Activated T-cell treated with anti-CD3 and anti-CD28 coated beads for 1 hour (primary cell): ENCODE results near the gene EYA2.
"Not testable (repeated sequence)": the region's sequence is repeated elsewhere in the genome, so short reads cannot be mapped to it uniquely, and the experiment has no call there.

ENCODE experiments used
- DNase-seq: peaks from one replicate; pipeline ENCODE4 v3.0.0-alpha.2; 2020; ENCODE audit warnings: low read depth

Gene EYA2

DNA sequence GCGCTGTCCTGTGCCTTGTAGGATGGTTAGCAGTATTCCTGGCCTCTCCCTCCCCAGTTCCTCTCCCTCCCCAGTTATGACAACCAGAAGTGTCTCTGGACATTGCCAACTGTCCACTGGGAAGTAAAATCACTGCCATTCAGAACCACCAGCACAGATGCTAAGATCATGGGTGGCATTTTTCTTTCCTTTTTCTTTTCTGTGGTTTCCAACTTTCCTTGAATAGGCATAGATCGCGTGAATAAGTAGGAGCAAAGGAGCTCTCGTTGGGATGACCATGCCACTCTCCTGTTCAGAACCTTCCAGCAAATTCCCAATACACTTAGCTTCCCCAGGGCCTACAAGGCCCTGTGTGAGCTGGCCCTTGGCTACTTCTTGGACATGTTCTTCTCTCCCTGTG is 59.0 kb downstream of the EYA2 start:
- DNase-seq = no peak

GRCh38 chr20:46954490-46955038 is 59.9 kb downstream of the EYA2 start:
- no peak for DNase-seq

- DNase-seq = no peak
These were observed 61.2 kb downstream of the EYA2 start for GRCh38 chr20:46955601-46956556.

DNA sequence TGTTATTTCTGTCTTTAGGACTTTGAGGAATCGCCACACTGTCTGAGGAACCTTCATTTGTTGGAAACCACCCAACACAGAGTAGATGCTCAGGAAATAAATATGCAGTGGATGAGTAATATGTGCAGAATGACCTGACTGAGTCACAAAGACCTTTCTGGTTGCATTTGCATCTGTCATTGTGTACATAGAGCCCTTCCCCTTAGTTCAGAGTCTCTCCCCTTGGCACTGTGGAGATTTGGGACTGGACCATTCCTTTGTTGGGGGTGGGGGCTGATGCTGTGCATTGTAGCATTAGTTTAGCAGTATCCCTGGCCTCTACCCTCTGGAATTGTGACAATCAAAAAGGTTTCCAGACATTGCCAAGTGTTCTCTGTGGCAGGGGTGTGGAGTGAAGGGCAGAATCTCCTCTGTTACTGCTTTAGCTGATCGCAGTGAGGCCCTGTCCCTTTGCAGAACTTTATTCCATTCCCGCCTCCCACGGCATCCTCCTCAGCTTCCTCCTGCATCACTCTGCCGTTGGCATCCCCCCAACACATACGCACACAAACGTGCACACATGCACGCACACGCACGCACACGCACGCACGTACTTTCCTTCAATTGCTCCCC is 64.5 kb downstream of the EYA2 start:
- no peak for DNase-seq

GRCh38 chr20:46959821-46960220 is 65.2 kb downstream of the EYA2 start:
- DNase-seq = no peak

- DNase-seq = no peak
These were observed 65.9 kb downstream of the EYA2 start for GRCh38 chr20:46960536-46960935.

DNA sequence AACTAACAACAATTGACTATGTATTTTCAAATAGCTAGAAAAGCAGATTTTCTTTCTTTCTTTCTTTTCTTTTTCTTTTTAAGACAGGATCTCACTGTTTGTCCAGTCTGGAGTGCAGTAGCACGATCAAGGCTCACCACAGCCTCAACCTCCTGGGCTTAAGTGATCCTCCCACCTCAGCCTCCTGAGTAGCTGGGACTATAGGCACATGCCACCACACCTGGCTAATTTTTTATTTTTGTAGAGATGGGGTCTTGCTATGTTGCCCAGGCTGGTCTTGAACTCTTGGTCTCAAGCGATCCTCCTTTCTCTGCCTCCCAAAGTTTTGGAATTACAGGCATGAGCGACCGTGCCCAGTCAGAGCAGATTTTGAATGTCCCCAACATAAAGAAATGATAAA is 67.3 kb downstream of the EYA2 start:
- not testable (repeated sequence) for DNase-seq

- DNase-seq = no peak
These were observed 68.0 kb downstream of the EYA2 start for GRCh38 chr20:46962452-46963195.

- no peak for DNase-seq
These were observed 68.5 kb downstream of the EYA2 start for GRCh38 chr20:46963196-46963529.

DNA sequence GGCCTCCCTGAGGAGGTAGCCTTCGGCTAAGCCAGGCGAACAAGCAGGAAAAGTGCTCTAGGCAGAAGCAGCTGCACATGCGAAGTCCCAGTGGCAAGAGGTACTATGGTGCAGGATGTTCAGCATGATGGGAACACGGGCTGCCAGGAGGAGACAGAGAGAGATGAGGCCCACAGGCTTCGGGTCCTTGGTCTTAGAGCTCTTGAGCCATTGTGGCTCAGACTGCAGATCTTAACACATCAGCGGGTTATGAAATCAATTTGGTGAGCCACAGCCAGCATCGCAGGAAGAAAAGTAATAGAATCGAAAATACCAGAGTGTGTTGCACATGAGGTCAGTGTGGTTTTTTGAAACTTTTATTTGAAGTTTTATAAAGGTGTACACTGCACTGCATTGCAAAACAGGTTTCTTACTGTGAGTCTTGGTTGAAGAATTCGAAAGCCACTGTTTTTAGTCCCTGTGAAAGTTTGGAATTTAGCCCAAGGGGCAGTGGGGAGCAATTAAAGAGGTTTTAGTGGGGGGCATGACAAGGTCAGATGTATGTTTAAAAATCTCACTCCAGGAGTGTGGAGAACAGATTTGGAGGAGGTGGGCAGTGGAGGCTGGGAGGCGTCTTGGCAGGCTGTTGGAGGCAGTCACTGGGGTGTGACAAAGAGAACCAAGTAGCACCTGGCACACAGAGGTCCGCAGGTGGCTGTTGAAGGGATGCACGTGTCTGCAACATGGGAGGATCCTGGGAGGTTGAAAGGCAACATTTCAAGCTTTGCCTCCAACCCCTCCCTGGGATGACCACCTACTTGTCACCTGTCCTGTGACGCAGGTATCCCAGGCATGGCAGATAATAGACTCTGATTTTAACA is 69.3 kb downstream of the EYA2 start:
- no peak for DNase-seq

DNA sequence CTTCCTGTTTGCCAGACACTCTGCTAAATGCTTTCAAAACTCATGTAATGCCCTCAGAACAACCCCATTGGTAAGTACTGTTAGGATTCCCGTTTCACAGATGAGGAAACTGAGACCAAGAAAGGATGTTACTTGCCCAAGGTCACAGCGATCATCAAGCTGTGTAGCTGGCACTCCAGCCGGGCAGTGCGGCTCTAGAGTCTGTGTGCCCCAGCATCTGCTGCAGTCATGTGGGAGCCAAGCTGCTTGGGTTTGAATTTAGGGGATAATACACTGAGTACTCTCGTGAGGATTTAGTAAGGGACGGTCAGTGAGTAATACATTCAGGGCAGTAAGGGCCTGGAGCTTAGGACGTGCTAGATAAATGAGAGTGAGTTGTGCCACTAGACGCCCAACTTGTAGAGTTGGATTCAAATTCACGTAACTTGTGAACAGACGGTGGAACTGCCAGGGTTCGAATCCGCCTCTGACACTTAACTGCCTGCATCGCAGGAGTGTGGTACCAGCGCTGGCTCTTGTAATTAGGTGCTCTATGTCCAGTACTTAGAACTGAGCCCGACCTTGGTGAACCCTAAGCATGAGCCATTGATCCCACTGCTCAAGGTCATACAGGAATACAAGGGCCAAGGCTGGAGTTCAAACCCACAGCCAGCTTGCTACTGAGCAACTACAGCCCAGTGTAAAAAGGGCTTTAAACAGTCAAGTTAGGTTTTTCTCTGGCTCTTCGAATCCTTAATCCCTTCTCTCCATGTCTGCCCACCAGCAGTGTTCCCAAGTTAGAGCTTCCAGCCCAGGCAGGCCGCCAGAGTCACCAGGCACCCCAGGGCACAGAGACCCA is 70.2 kb downstream of the EYA2 start:
- DNase-seq = no peak

GRCh38 chr20:46965477-46965876 is 70.8 kb downstream of the EYA2 start:
- no peak for DNase-seq

DNA sequence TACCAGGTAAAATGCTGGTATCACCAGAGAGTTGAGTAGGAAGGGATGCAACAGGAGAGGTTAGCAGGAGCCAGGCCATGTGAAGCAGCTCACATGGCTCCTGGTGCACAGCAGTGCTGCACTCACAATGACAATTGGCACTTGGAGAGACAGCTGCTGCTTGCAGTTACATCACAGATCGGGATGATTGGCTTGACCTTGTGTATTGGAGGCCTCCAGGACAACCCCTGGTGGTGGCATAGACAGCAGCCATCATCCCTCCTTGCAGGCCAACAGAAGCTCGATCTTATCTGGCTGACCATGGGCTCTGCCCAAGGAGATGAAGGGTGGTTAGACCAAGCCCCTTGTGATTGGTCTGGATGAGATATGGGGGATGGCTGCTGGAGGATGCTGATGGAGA is 73.0 kb downstream of the EYA2 start:
- DNase-seq = no peak

- no peak for DNase-seq
These were observed 76.4 kb downstream of the EYA2 start for GRCh38 chr20:46970937-46971630.

- DNase-seq = no peak
These were observed 79.1 kb downstream of the EYA2 start for GRCh38 chr20:46973766-46974165.

DNA sequence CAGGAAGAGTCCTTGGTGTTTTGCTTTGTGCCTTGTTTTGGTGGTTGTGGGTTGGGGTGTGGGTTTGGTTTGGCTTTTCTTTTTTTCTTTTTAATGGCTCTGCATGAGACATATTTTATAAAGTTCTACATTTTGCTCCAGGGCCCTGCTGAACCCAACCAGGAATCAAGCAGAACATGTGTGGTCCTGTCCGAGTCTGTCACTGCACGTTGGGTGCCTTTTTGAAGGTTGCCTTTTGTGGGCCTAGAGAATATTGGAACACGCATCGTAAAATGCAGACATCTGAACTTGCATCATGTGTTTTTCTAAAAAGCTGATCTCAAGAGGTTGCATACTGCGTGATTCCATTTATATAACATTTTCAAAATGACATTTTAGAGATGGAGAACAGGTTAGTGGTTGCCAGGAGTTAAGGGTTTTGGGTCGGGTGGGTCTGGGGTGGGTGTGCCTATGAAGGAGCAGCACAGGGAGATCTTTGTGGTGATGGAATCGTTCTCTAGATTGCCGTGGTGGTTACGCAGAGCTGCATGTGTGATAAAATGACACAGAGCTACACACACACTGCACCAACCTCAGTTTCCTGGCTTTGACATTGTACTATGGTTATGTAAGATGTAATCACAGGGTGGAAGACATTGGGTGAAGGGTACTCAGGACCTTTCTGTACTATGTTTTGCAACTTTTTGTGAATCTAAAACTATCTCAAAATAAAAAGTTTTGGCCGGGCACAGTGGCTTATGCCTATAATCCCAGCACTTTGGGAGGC is 80.2 kb downstream of the EYA2 start:
- no peak for DNase-seq

DNA sequence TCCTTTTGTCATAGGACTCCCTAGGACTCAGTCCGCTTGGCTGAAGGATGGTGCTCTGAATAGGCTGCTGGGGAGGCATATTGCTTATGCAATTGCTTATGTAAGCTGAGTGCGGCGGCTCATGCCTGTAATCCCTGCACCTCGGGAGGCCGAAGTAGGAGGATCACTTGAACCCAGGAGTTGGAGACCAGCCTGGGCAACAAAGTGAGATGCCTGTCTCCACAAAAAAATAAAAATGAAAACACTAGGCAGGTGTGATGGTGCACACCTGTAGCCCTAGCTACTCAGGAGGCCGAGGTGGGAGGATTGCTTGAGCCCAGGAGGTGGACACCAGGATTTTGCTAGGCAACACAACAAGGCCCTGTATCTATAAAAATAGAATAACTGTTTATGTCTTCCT is 81.3 kb downstream of the EYA2 start:
- DNase-seq = no peak

DNA sequence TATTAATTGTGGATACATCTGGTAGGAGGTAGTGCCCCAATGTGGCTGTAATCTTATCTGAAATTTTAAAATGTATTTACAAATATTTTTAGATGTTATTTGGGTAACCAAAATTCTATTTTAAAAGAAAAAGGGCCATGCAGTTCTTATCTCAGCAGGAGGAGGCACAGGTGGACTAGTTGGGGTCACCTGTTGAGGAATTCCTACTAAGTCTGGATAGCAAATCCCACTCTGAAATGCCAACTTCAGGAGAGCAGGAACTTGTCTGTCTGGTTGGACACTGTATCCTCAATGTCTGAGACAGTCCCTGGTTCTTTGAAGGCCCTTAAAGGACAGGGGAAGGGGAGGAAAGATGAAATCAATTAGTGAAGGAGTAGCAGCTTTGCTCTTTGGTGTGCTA is 82.6 kb downstream of the EYA2 start:
- no peak for DNase-seq

- no peak for DNase-seq
These were observed 83.4 kb downstream of the EYA2 start for GRCh38 chr20:46977909-46978588.
